ENCODE measurements around the gene KRTAP22-2.

KRTAP22-2 gene

GRCh38 chr21:30612132-30612531 lies 21.9 kb upstream of the KRTAP22-2 start:
- H3K4me1 ChIP-seq (ENCODE audit: low read depth, poor library complexity, severe bottlenecking), result peaks cover 14% of the 10 kb centered on the region
- TF ChIP-seq CTCF (conservative IDR thresholded peaks at IDR 0.05; ENCODE audit: low read depth, low read length), result no peak
- no peak overlapping the region for H3K27ac ChIP-seq
- no peaks in the 10 kb centered on the region for H4K20me1 ChIP-seq (ENCODE audit: insufficient read depth)
- H3K4me3 ChIP-seq (IDR thresholded peaks at IDR 0.05; ENCODE audit: insufficient read depth, low read depth, low read length), result no peak overlapping the region
- H3K27me3 ChIP-seq (ENCODE audit: insufficient read depth, low read depth), result no peaks in the 10 kb centered on the region
- H3K79me2 ChIP-seq (ENCODE audit: insufficient read depth, low read depth), result no peaks in the 10 kb centered on the region
- no peaks in the 10 kb centered on the region for H3K36me3 ChIP-seq (ENCODE audit: insufficient read depth)
- peak overlapping the region; percentile 3; the same call in 1 of the 2 replicates for H2AFZ ChIP-seq (ENCODE audit: low read depth)
- peak overlapping the region; percentile 10; the same call in 1 of the 2 replicates for H3K4me2 ChIP-seq
- no peak overlapping the region for H3K9ac ChIP-seq

- Histone ChIP-seq H3K4me2 (no peak overlapping the region), H2AFZ (ENCODE audit: low read depth) (no peak overlapping the region), H3K4me3 (IDR thresholded peaks at IDR 0.05; ENCODE audit: insufficient read depth, low read depth, low read length) (no peak overlapping the region), H3K27me3 (ENCODE audit: insufficient read depth, low read depth) (no peaks in the 10 kb centered on the region), H4K20me1 (ENCODE audit: insufficient read depth) (no peaks in the 10 kb centered on the region), H3K27ac (no peak overlapping the region), H3K36me3 (ENCODE audit: insufficient read depth) (no peaks in the 10 kb centered on the region), H3K9ac (no peak overlapping the region), H3K4me1 (ENCODE audit: low read depth, poor library complexity, severe bottlenecking) (no peaks in the 10 kb centered on the region), H3K79me2 (ENCODE audit: insufficient read depth, low read depth) (no peaks in the 10 kb centered on the region)
- TF ChIP-seq CTCF (conservative IDR thresholded peaks at IDR 0.05; ENCODE audit: low read depth, low read length), result no peak
Observed at GRCh38 chr21:30605968-30606367, 15.8 kb upstream of the KRTAP22-2 start.

- Histone ChIP-seq H2AFZ (ENCODE audit: low read depth) (no peak within 1 kb of the TSS), H3K4me2 (no peak within 1 kb of the TSS), H3K27me3 (ENCODE audit: insufficient read depth, low read depth) (no peaks in the 10 kb centered on the region), H3K9ac (no peak within 1 kb of the TSS), H3K27ac (no peak within 1 kb of the TSS), H4K20me1 (ENCODE audit: insufficient read depth) (no peaks in the 10 kb centered on the region), H3K36me3 (ENCODE audit: insufficient read depth) (no peaks in the 10 kb centered on the region), H3K79me2 (ENCODE audit: insufficient read depth, low read depth) (no peaks in the 10 kb centered on the region), H3K4me1 (ENCODE audit: low read depth, poor library complexity, severe bottlenecking) (no peaks in the 10 kb centered on the region), H3K4me3 (IDR thresholded peaks at IDR 0.05; ENCODE audit: insufficient read depth, low read depth, low read length) (no peak within 1 kb of the TSS)
- no peak for TF ChIP-seq CTCF (conservative IDR thresholded peaks at IDR 0.05; ENCODE audit: low read depth, low read length)
Observed at GRCh38 chr21:30600787-30601186, 10.6 kb upstream of the KRTAP22-2 start, which contains the start of gene KRTAP22-1. TSS of gene KRTAP22-1 (plus strand) at chr21:30601087.

- no peaks in the 10 kb centered on the region for H3K36me3 ChIP-seq (ENCODE audit: insufficient read depth)
- TF ChIP-seq CTCF (conservative IDR thresholded peaks at IDR 0.05; ENCODE audit: low read depth, low read length), result no peak
- H3K9ac ChIP-seq, result no peak within 1 kb of the TSS
- no peaks in the 10 kb centered on the region for H3K79me2 ChIP-seq (ENCODE audit: insufficient read depth, low read depth)
- H2AFZ ChIP-seq (ENCODE audit: low read depth), result no peak within 1 kb of the TSS
- H3K27me3 ChIP-seq (ENCODE audit: insufficient read depth, low read depth), result no peaks in the 10 kb centered on the region
- no peak within 1 kb of the TSS for H3K27ac ChIP-seq
- no peak within 1 kb of the TSS for H3K4me2 ChIP-seq
- no peaks in the 10 kb centered on the region for H4K20me1 ChIP-seq (ENCODE audit: insufficient read depth)
- no peaks in the 10 kb centered on the region for H3K4me1 ChIP-seq (ENCODE audit: low read depth, poor library complexity, severe bottlenecking)
- no peak within 1 kb of the TSS for H3K4me3 ChIP-seq (IDR thresholded peaks at IDR 0.05; ENCODE audit: insufficient read depth, low read depth, low read length)
Observed at GRCh38 chr21:30598802-30599201, 8.6 kb upstream of the KRTAP22-2 start, which contains the start of gene KRTAP6-2. TSS of gene KRTAP6-2 (minus strand) at chr21:30598902. CDS start at chr21:30598874, 28 bp downstream.

Data from KMS-11 (cell line).